MCF 10A (cell line): ENCODE data around the gene NENF. TPM values are rescaled to one million over a fixed set of nuclear protein-coding genes. Genes with fewer than 3 reads are reported as not detected.
A peak's percentile ranks its signal among the peaks of the same experiment; 100 is the strongest.

Source experiments
- BruUV-seq: library from RNA; stranded (reverse); fragments of 400-500 nt; replicated peaks from 2 replicates; lab custom pipeline; 2021; lab: Mats Ljungman, UMichigan
- CTCF ChIA-PET: fragments of 300-600 bp; sonication (Branson Sonifier 250); formaldehyde crosslinking; extraction: SDS; loops from one replicate; lab custom pipeline; 2021; ENCODE audit warnings: antibody characterized with exemption, inconsistent platforms; lab: Yijun Ruan, JAX
- POLR2A ChIA-PET: fragments of 300-600, 350-650 bp; sonication (Branson Sonifier 250); formaldehyde crosslinking; extraction: SDS; loops from one replicate; lab custom pipeline; 2020; ENCODE audit warnings: antibody characterized with exemption, inconsistent platforms; lab: Yijun Ruan, JAX
- DNase-seq: peaks from one replicate; pipeline ENCODE4 v3.0.0-alpha.2; 2018; ENCODE audit not compliant: unreplicated experiment
- H3K27ac Mint-ChIP-seq: one replicate; pipeline ENCODE4 v1.8.0; 2022; ENCODE audit warnings: mild to moderate bottlenecking, low read depth, mixed read lengths; ENCODE audit not compliant: unreplicated experiment
- H3K27me3 Mint-ChIP-seq: one replicate; pipeline ENCODE4 v1.8.0; 2022; ENCODE audit warnings: mixed read lengths; ENCODE audit not compliant: insufficient read depth, unreplicated experiment
- H3K36me3 Mint-ChIP-seq: one replicate; pipeline ENCODE4 v1.8.0; 2022; ENCODE audit warnings: mild to moderate bottlenecking, moderate library complexity, mixed read lengths; ENCODE audit not compliant: insufficient read depth, unreplicated experiment
- H3K4me1 Mint-ChIP-seq: one replicate; pipeline ENCODE4 v1.8.0; 2022; ENCODE audit warnings: mixed read lengths; ENCODE audit not compliant: insufficient read depth, unreplicated experiment
- H3K4me3 Mint-ChIP-seq: one replicate; pipeline ENCODE4 v1.8.0; 2022; ENCODE audit warnings: mild to moderate bottlenecking, moderate library complexity, mixed read lengths; ENCODE audit not compliant: unreplicated experiment
- H3K9me3 Mint-ChIP-seq: one replicate; pipeline ENCODE4 v1.8.0; 2022; ENCODE audit warnings: mixed read lengths; ENCODE audit not compliant: unreplicated experiment
- CTCF ChIP-seq: fragments of 200-600 bp; IDR thresholded peaks from one replicate; pipeline ENCODE4 v1.8.0; 2022; ENCODE audit warnings: antibody characterized with exemption, mild to moderate bottlenecking; ENCODE audit not compliant: unreplicated experiment
- intact Hi-C: fragments of 100-400 bp; cut with micrococcal nuclease; formaldehyde crosslinking; loops from 2 replicates; pipeline ENCODE4 v1.14.1; 2022
- total RNA-seq: library from RNA; stranded (reverse); gene quantifications from 2 replicates; pipeline ENCODE4 v1.2.3, GENCODE V29; 2022

Gene NENF
- total RNA-seq, 1 experiment from 2014 or later, result 110 TPM

GRCh38 chr1:212477014-212477679 lies 44.4 kb downstream of the NENF start:
- ChIA-PET POLR2A (interaction anchor here (0.5 to 5.6 kb wide), 25 partner anchors 9 to 512 kb away, joined by 3 to 94 read pairs (median 5); partner anchors contain the start of genes ATF3, FLVCR1, NSL1 and TATDN3), CTCF (interaction anchor here (0.6 to 9.9 kb wide), 128 partner anchors 8 to 1781 kb away, joined by 3 to 147 read pairs (median 5); partner anchors contain the start of genes ATF3, NSL1 and TATDN3)
- peak; percentile 99 for TF ChIP-seq CTCF
- H3K27ac Mint-ChIP-seq, result peak overlapping the region; percentile 46
- H3K9me3 Mint-ChIP-seq, result no peaks in the 10 kb centered on the region
- DNase-seq, result peak; percentile 96
- H3K4me1 Mint-ChIP-seq, result peaks cover 17% of the 10 kb centered on the region
- intact Hi-C loops, result loop anchor here (1.0 to 5.0 kb wide), 10 partner anchors 82 to 518 kb away; partner anchors contain the start of genes ATF3 and FLVCR1
- H3K4me3 Mint-ChIP-seq, result no peak overlapping the region
- no peaks in the 10 kb centered on the region for H3K36me3 Mint-ChIP-seq
- BruUV-seq, result no TSS peak
- H3K27me3 Mint-ChIP-seq, result no peaks in the 10 kb centered on the region

- no peaks in the 10 kb centered on the region for H3K9me3 Mint-ChIP-seq
- POLR2A ChIA-PET, result interaction anchor here (0.5 to 5.6 kb wide), 25 partner anchors 8 to 380 kb away, joined by 3 to 94 read pairs (median 6); partner anchors contain the start of genes ATF3, FLVCR1, NSL1 and TATDN3
- H3K36me3 Mint-ChIP-seq, result no peaks in the 10 kb centered on the region
- DNase-seq, result no peak
- no peak overlapping the region for H3K4me3 Mint-ChIP-seq
- peaks cover 25% of the 10 kb centered on the region for H3K4me1 Mint-ChIP-seq
- BruUV-seq, result no TSS peak
- TF ChIP-seq CTCF, result no peak
- H3K27me3 Mint-ChIP-seq, result no peaks in the 10 kb centered on the region
- peak overlapping the region; percentile 46 for H3K27ac Mint-ChIP-seq
- intact Hi-C loops, result loop anchor here (1.0 to 5.0 kb wide), 10 partner anchors 81 to 517 kb away; partner anchors contain the start of genes ATF3 and FLVCR1
- CTCF ChIA-PET, result interaction anchor here (0.6 to 9.9 kb wide), 106 partner anchors 8 to 797 kb away, joined by 3 to 147 read pairs (median 7); partner anchors contain the start of genes ATF3, NSL1 and TATDN3
Measured at GRCh38 chr1:212477680-212478466, 45.2 kb downstream of the NENF start.

GRCh38 chr1:212478467-212479025 lies 45.8 kb downstream of the NENF start:
- H3K27me3 Mint-ChIP-seq, result no peaks in the 10 kb centered on the region
- intact Hi-C loops, result loop anchor here (5.0 kb wide), 1 partner anchor 379 kb away; the partner anchor contains the start of gene FLVCR1
- BruUV-seq, result no TSS peak
- no peak for TF ChIP-seq CTCF
- POLR2A ChIA-PET, result interaction anchor here (0.9 to 5.6 kb wide), 10 partner anchors 9 to 313 kb away, joined by 3 to 94 read pairs (median 6); partner anchors contain the start of genes ATF3, NSL1 and TATDN3
- no peaks in the 10 kb centered on the region for H3K9me3 Mint-ChIP-seq
- CTCF ChIA-PET, result interaction anchor here (0.6 to 9.9 kb wide), 53 partner anchors 10 to 517 kb away, joined by 3 to 147 read pairs (median 14); partner anchors contain the start of genes ATF3, NSL1 and TATDN3
- no peaks in the 10 kb centered on the region for H3K36me3 Mint-ChIP-seq
- no peak for DNase-seq
- H3K4me3 Mint-ChIP-seq, result no peak overlapping the region
- peaks cover 25% of the 10 kb centered on the region for H3K4me1 Mint-ChIP-seq
- H3K27ac Mint-ChIP-seq, result no peak overlapping the region
